PFSK-1 (cell line): ENCODE data around the gene RPUSD1.

Experiments
- FOXP2 ChIP-seq: optimal IDR thresholded peaks from 2 replicates; pipeline ENCODE3; 2011; ENCODE audit warnings: borderline replicate concordance, control low read depth, inconsistent platforms; ENCODE audit not compliant: insufficient read depth; ENCODE audit errors: extremely low read length, extremely low read depth
- POLR2AphosphoS5 ChIP-seq: IDR thresholded peaks from 2 replicates; pipeline ENCODE4 v1.6.1; 2012; ENCODE audit warnings: low read depth, mild to moderate bottlenecking, control low read depth, low read length, moderate library complexity
- REST ChIP-seq, 2 experiments: IDR thresholded peaks; 2 replicates each; pipeline versions ENCODE4 v1.6.1 to v1.8.0; 2011 to 2012; ENCODE audit warnings: low read depth in 2 of 2, low read length in 2 of 2, control low read depth in 1 of 2, inconsistent platforms in 1 of 2, mild to moderate bottlenecking in 1 of 2, moderate library complexity in 1 of 2; ENCODE audit not compliant: insufficient read depth in 1 of 2
- SIN3A ChIP-seq: IDR thresholded peaks from 2 replicates; pipeline ENCODE4 v1.6.1; 2012; ENCODE audit warnings: mild to moderate bottlenecking, low read length, moderate library complexity, borderline replicate concordance; ENCODE audit not compliant: insufficient read depth
- TAF1 ChIP-seq: IDR thresholded peaks from 2 replicates; pipeline ENCODE4 v1.6.1; 2012; ENCODE audit warnings: low read length, control low read depth, borderline replicate concordance; ENCODE audit not compliant: insufficient read depth

Gene RPUSD1

GRCh38 chr16:782766-783403 is 5.3 kb downstream of the RPUSD1 start:
- TF ChIP-seq FOXP2 = no peak
- no peak for TF ChIP-seq SIN3A
- TF ChIP-seq TAF1 = no peak
- TF ChIP-seq POLR2AphosphoS5 = no peak
- TF ChIP-seq REST (IDR thresholded peaks at IDR 0.05; ENCODE audit: insufficient read depth in 1 of 2, low read depth in 2 of 2, low read length in 2 of 2) = no peak

- TF ChIP-seq TAF1 (no peak), REST (IDR thresholded peaks at IDR 0.05; ENCODE audit: insufficient read depth in 1 of 2, low read depth in 2 of 2, low read length in 2 of 2) (no peak), SIN3A (no peak), FOXP2 (no peak)
These were observed 5.9 kb downstream of the RPUSD1 start for GRCh38 chr16:782258-782657.

- TF ChIP-seq POLR2AphosphoS5 = no peak
- TF ChIP-seq REST (IDR thresholded peaks at IDR 0.05; ENCODE audit: insufficient read depth in 1 of 2, low read depth in 2 of 2, low read length in 2 of 2) = no peak
- TF ChIP-seq SIN3A = no peak
- no peak for TF ChIP-seq TAF1
- no peak for TF ChIP-seq FOXP2
These were observed 6.7 kb downstream of the RPUSD1 start for GRCh38 chr16:781346-782010.

- no peak for TF ChIP-seq FOXP2
- no peak for TF ChIP-seq TAF1
- TF ChIP-seq POLR2AphosphoS5 = no peak
- TF ChIP-seq REST (IDR thresholded peaks at IDR 0.05; ENCODE audit: insufficient read depth in 1 of 2, low read depth in 2 of 2, low read length in 2 of 2) = no peak
- no peak for TF ChIP-seq SIN3A
These were observed 7.9 kb downstream of the RPUSD1 start for GRCh38 chr16:780296-780695.
